Endothelial cell of umbilical vein (primary cell): ENCODE measurements around the gene MACROD2.

ENCODE experiments used
- CTCF ChIP-seq, 2 donors: IDR thresholded peaks; 1 replicate in 1 of 2; 2 replicates in 1 of 2; pipeline ENCODE4 v1.5.1; 2011; ENCODE audit warnings: low read length in 2 of 2, mild to moderate bottlenecking in 2 of 2, moderate library complexity in 2 of 2, control low read depth in 1 of 2, inconsistent platforms in 1 of 2, low read depth in 1 of 2; ENCODE audit not compliant: insufficient read depth in 1 of 2; ENCODE audit errors: extremely low read depth in 1 of 2
- EZH2 ChIP-seq: IDR thresholded peaks from 2 replicates; pipeline ENCODE4 v1.6.1; 2012; ENCODE audit warnings: borderline replicate concordance, low read depth, mild to moderate bottlenecking, moderate library complexity, low read length, inconsistent platforms; ENCODE audit not compliant: severe bottlenecking
- FOS ChIP-seq: IDR thresholded peaks from 2 replicates; pipeline ENCODE4 v1.6.1; 2011; ENCODE audit warnings: mild to moderate bottlenecking, low read length, moderate library complexity, borderline replicate concordance; ENCODE audit not compliant: insufficient read depth
- GATA2 ChIP-seq: IDR thresholded peaks from 2 replicates; pipeline ENCODE4 v1.7.0; 2011; ENCODE audit warnings: low read depth, mild to moderate bottlenecking, moderate library complexity, mixed read lengths, low read length; ENCODE audit not compliant: insufficient read length, insufficient read depth
- MAX ChIP-seq: IDR thresholded peaks from 2 replicates; pipeline ENCODE4 v1.6.1; 2011; ENCODE audit not compliant: insufficient read depth, insufficient read length
- MYC ChIP-seq: IDR thresholded peaks from one replicate; pipeline ENCODE4 v1.6.1; 2011; ENCODE audit warnings: mild to moderate bottlenecking, low read depth, low read length
- POLR2A ChIP-seq: IDR thresholded peaks from 2 replicates; pipeline ENCODE4 v1.6.1; 2012; ENCODE audit warnings: low read depth, mild to moderate bottlenecking, control low read depth, low read length
- POLR2AphosphoS5 ChIP-seq: IDR thresholded peaks from 2 replicates; pipeline ENCODE4 v1.6.1; 2012; ENCODE audit warnings: low read depth, mild to moderate bottlenecking, control low read depth, low read length, moderate library complexity; ENCODE audit not compliant: insufficient read depth

GRCh38 chr20:16078172-16078898 lies 2083.0 kb downstream of the MACROD2 start:
- TF ChIP-seq CTCF (IDR thresholded peaks at IDR 0.05; ENCODE audit: extremely low read depth in 1 of 2, insufficient read depth in 1 of 2, low read depth in 1 of 2, low read length in 2 of 2) (no peak), MAX (no peak), EZH2 (no peak), POLR2A (no peak), POLR2AphosphoS5 (no peak), MYC (no peak), FOS (no peak), GATA2 (no peak)
